Activated CD4-positive, CD25-positive, alpha-beta regulatory T cell treated with anti-CD3 and anti-CD28 coated beads, Interleukin-2, amount 50 U/mL, for 24 hours (primary cell): Measurements from ENCODE around the gene OR6C2.
"Not testable (repeated sequence)": the region's sequence is repeated elsewhere in the genome, so short reads cannot be mapped to it uniquely, and the experiment has no call there.

Experiments used
- ATAC-seq, 2 donors: fragments of 150-1000 bp; cut with Tn5 transposase; one replicate each; pipeline ENCODE4 v1.10.0; 2021; ENCODE audit warnings: mild to moderate bottlenecking in 1 of 2, moderate library complexity in 1 of 2

The OR6C2 gene

GRCh38 chr12:55479136-55479535 lies 35.3 kb downstream of the OR6C2 start:
- not testable (repeated sequence) for ATAC-seq

GRCh38 chr12:55484284-55484683 lies 40.4 kb downstream of the OR6C2 start:
- ATAC-seq = not testable (repeated sequence)

GRCh38 chr12:55492078-55492477 lies 48.2 kb downstream of the OR6C2 start, which contains the start of gene OR6C68:
Gene OR6C68, plus strand, starts transcription at chr12:55492378. Its CDS starts 0 bp downstream, at chr12:55492378.
- ATAC-seq = no peak

GRCh38 chr12:55495490-55495889 lies 51.6 kb downstream of the OR6C2 start:
- no peak for ATAC-seq

- no peak for ATAC-seq
Measured at GRCh38 chr12:55499231-55499630, 55.4 kb downstream of the OR6C2 start.

- ATAC-seq = no peak
Measured at GRCh38 chr12:55499810-55500252, 56.0 kb downstream of the OR6C2 start.

- ATAC-seq = no peak
Measured at GRCh38 chr12:55501601-55502000, 57.7 kb downstream of the OR6C2 start.
